Right lobe of liver (tissue), 6 donors: Measurements from ENCODE around the gene TFAP2C. TPM values are rescaled to one million over a fixed set of nuclear protein-coding genes. Genes with fewer than 3 reads are reported as not detected.

Source experiments
- ATAC-seq, 4 donors: fragments of 200-7000 bp; cut with Tn5 transposase; one replicate each; pipeline ENCODE4 v1.9.1; 2020; ENCODE audit warnings: mild to moderate bottlenecking in 4 of 4, moderate library complexity in 4 of 4
- DNase-seq, 3 donors: peaks; one replicate each; pipeline ENCODE4 v3.0.0-alpha.2; 2020
- H3K27ac ChIP-seq, 3 donors: fragments of 200-600 bp; one replicate each; pipeline ENCODE4 v1.8.0; 2022
- H3K27me3 ChIP-seq, 2 donors: fragments of 200-600 bp; one replicate each; pipeline ENCODE4 v1.8.0; 2022
- H3K36me3 ChIP-seq, 4 donors: fragments of 200-600 bp; sonication (generic) in 1 of 4; one replicate each; pipeline versions ENCODE4 v1.5.1 to v1.8.0; 2017 to 2022; ENCODE audit warnings: control low read depth in 1 of 4
- H3K4me1 ChIP-seq, 4 donors: fragments of 200-600 bp; sonication (generic) in 1 of 4; one replicate each; pipeline versions ENCODE4 v1.5.1 to v1.8.0; 2017 to 2022; ENCODE audit warnings: control low read depth in 1 of 4
- H3K4me3 ChIP-seq, 3 donors: fragments of 200-600 bp; one replicate each; pipeline ENCODE4 v1.8.0; 2022
- H3K9me3 ChIP-seq, 4 donors: fragments of 200-600 bp; sonication (generic) in 1 of 4; one replicate each; pipeline versions ENCODE4 v1.5.1 to v1.8.0; 2017 to 2022; ENCODE audit warnings: control low read depth in 1 of 4
- CTCF ChIP-seq, 4 donors: fragments of 200-600 bp in 3 of 4; fragments of 450-650 bp in 1 of 4; IDR thresholded peaks; one replicate each; pipeline versions ENCODE4 v1.5.1 to v1.8.0; 2016 to 2022; ENCODE audit warnings: antibody characterized with exemption in 4 of 4, mild to moderate bottlenecking in 2 of 4
- POLR2A ChIP-seq: fragments of 450-650 bp; IDR thresholded peaks from one replicate; pipeline ENCODE4 v1.6.1; 2017; ENCODE audit warnings: antibody characterized with exemption, mild to moderate bottlenecking
- WGBS: methylation state at CpG from one replicate; pipeline ENCODE4 v1.1.6; 2018; ENCODE audit warnings: low coverage, low lambda C conversion rate; ENCODE audit not compliant: insufficient coverage; ENCODE audit errors: missing lambda C conversion rate; 5-methylcytosine and 5-hydroxymethylcytosine counted together
- intact Hi-C, 2 donors: fragments of 100-400 bp; cut with DNase I; formaldehyde crosslinking; loops; one replicate each; pipeline versions ENCODE4 v1.11.2 to v1.14.1; 2022
- total RNA-seq, 6 experiments: library from RNA; depleted of rRNA in 2 of 6; stranded (reverse); fragments of >200 nt in 2 of 6; fragmentation: NEBNext Ultra II Directional in 3 of 6; extraction: Animal tissue kit (Norgen Biotek cat#: 25700) in 3 of 6; gene quantifications; one replicate each; pipeline versions ENCODE4 v1.1.0 to v1.2.4, GENCODE V29; 2016 to 2023
- donor health status: DM: no; HTN: yes; CAD: no.
- donor health status: DM: no; HTN: no; CAD: no.
- donor health status: DM: no; HTN: no; CAD: no.
- donor health status: DM: no; HTN: yes; CAD: no.
- donor health status: DM: no; HTN: yes; CAD: no.

The TFAP2C gene
- total RNA-seq, 6 experiments from 2014 or later: not detected

- H3K4me3 ChIP-seq: no peak overlapping the region
- H3K27me3 ChIP-seq: peaks cover 23 to 57% of the 10 kb centered on the region in 2 donors
- no peak for DNase-seq
- 7% methylated on average over 22 of the region's 22 CpGs for WGBS
- no peak for ATAC-seq
- TF ChIP-seq POLR2A (no peak), CTCF (IDR thresholded peaks at IDR 0.05) (no peak)
- H3K4me1 ChIP-seq: peaks cover 0 to 29% (median 4%) of the 10 kb centered on the region in 4 donors
- H3K9me3 ChIP-seq: no peaks in the 10 kb centered on the region
- intact Hi-C loops: no loop called here
- H3K36me3 ChIP-seq: no peaks in the 10 kb centered on the region
- no peak overlapping the region for H3K27ac ChIP-seq
Measured at GRCh38 chr20:56625837-56626236, 3.3 kb upstream of the TFAP2C start.

- ATAC-seq (no peak), DNase-seq (no peak)
- intact Hi-C loops: no loop called here
- 1% methylated on average over 11 of the region's 60 CpGs for WGBS
- H3K36me3 ChIP-seq: no peaks in the 10 kb centered on the region
- TF ChIP-seq CTCF (IDR thresholded peaks at IDR 0.05): peak in 1 of 4 donors; percentile 19
- TF ChIP-seq POLR2A: no peak
- H3K27ac ChIP-seq: no peak overlapping the region
- H3K4me3 ChIP-seq: no peak overlapping the region
- no peaks in the 10 kb centered on the region for H3K9me3 ChIP-seq
- peaks cover 26 to 63% of the 10 kb centered on the region in 2 donors for H3K27me3 ChIP-seq
- peaks cover 0 to 29% (median 4%) of the 10 kb centered on the region in 4 donors for H3K4me1 ChIP-seq
Measured at GRCh38 chr20:56626367-56627121, 2.6 kb upstream of the TFAP2C start.

- Histone ChIP-seq H3K9me3 (no peaks in the 10 kb centered on the region), H3K27me3 (peaks cover 26 to 67% of the 10 kb centered on the region in 2 donors), H3K27ac (no peak overlapping the region), H3K4me3 (no peak overlapping the region), H3K4me1 (peaks cover 0 to 29% (median 4%) of the 10 kb centered on the region in 4 donors), H3K36me3 (no peaks in the 10 kb centered on the region)
- TF ChIP-seq CTCF (IDR thresholded peaks at IDR 0.05): no peak
- no peak for DNase-seq
- no peak for ATAC-seq
- intact Hi-C loops: no loop called here
- WGBS: 6% methylated on average over 20 of the region's 45 CpGs
Measured at GRCh38 chr20:56627122-56628014, 1.7 kb upstream of the TFAP2C start.

- ATAC-seq (peak; percentile 26 to 52 (median 35)), DNase-seq (no peak)
- Histone ChIP-seq H3K9me3 (no peaks in the 10 kb centered on the region), H3K4me1 (peaks cover 0 to 29% (median 4%) of the 10 kb centered on the region in 4 donors), H3K27me3 (peaks cover 26 to 67% of the 10 kb centered on the region in 2 donors), H3K4me3 (no peak overlapping the region), H3K27ac (no peak overlapping the region), H3K36me3 (no peaks in the 10 kb centered on the region)
- 1% methylated on average over 23 of the region's 48 CpGs for WGBS
- intact Hi-C loops: no loop called here
- TF ChIP-seq CTCF (IDR thresholded peaks at IDR 0.05) (no peak), POLR2A (no peak)
Measured at GRCh38 chr20:56628015-56628872, 862 bp upstream of the TFAP2C start.
